Measurements from ENCODE around the gene NEK1. TPM values are rescaled to one million over a fixed set of nuclear protein-coding genes. Genes with fewer than 3 reads are reported as not detected.
A peak's percentile ranks its signal among the peaks of the same experiment; 100 is the strongest.

The NEK1 gene
- total and polyA plus RNA-seq, 2 of the 4 experiments (the other 2 are of a cell fraction): 3.3 to 3.9 TPM

DNA sequence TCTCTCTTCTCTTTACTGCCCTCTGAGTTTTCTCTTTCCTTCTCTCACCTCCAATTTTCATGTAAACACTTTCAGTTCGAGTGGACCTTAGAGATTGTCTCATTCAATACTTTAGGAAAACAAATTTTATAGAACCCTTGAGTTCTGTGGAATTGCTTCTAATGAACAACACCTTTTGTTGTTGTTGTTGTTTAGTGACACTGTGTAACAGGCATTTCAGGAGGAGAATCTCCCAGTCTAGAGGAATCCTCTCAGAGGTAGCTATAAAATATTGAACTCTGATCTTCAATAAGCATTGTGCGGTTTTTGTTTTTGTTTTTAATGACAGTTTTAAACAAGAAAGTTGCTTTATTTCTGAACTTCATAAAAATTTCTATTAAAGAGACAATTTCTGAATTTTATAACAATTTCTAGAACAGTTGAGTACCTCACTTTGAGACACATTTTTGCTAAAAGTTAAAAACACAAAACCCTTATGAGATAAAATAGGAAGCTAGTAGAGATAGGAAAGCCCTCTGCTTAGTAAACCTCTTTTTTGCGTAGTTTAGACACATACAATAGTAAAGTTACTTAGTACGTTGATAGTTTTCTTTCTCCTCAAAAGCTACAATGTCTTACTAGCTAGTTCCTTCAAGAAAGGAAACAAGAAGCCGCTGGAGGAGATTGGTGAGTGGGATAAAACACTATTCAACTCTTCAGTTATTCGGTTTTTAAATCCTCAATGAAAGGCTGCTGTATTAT lies 46.8 kb upstream of the NEK1 start:
- in situ Hi-C loops (cut with MboI; ENCODE audit: low sequenced_read_pairs): no loop called here

More for the DNA sequence above, 46.8 kb upstream of the NEK1 start:
- Histone ChIP-seq H4K8ac (ENCODE audit: low read depth in 2 of 2, low read length in 2 of 2) (no peak overlapping the region), H2AFZ (replicated peaks; ENCODE audit: low read length, poor library complexity) (no peak overlapping the region), H3K4me1 (ENCODE audit: control insufficient read depth, insufficient read depth, low read length) (0 out of 2 replicates have a peak, but pooled peaks cover 2% of the 10 kb centered on the region), H3K14ac (replicated peaks; ENCODE audit: low read depth, low read length) (no peak overlapping the region; the same call in 1 of the 2 replicates), H3K4me3 (ENCODE audit: insufficient read depth, low read depth, low read length) (peak overlapping the region; percentile 61), H2BK5ac (ENCODE audit: low read depth, low read length, poor library complexity, severe bottlenecking) (peak overlapping the region; percentile 71), H2AK5ac (ENCODE audit: low read depth, low read length) (no peak overlapping the region), H3K18ac (ENCODE audit: low read depth, low read length) (peak overlapping the region; percentile 70), H3K27me3 (ENCODE audit: control insufficient read depth, insufficient read depth, low read length) (no peaks in the 10 kb centered on the region), H3K4ac (ENCODE audit: low read depth, low read length) (no peak overlapping the region), H3K27ac (ENCODE audit: insufficient read depth, low read length) (peak overlapping the region; percentile 91; the same call in 1 of the 2 replicates), H2BK120ac (ENCODE audit: low read depth, low read length) (no peak overlapping the region), H3K79me1 (ENCODE audit: low read depth in 1 of 2, low read length in 2 of 2) (peaks cover 8 to 12% of the 10 kb centered on the region in 2 experiments; a peak in 2 of 4 replicates), H3K4me2 (ENCODE audit: low read depth, low read length) (peak overlapping the region; percentile 94), H2BK15ac (ENCODE audit: low read depth, low read length) (no peak overlapping the region; the same call in 2 of the 3 replicates), H3K56ac (ENCODE audit: extremely low read depth, insufficient read depth, low read length) (no peak overlapping the region), H2AK9ac (replicated peaks; ENCODE audit: low read depth, low read length, poor library complexity) (no peak overlapping the region), H3K36me3 (ENCODE audit: control insufficient read depth, insufficient read depth, low read length) (no peaks in the 10 kb centered on the region), H2BK20ac (ENCODE audit: low read depth, low read length) (no peak overlapping the region), H4K5ac (ENCODE audit: low read depth, low read length) (no peak overlapping the region; the same call in 1 of the 2 replicates), H3K9ac (ENCODE audit: low read depth, low read length) (peak overlapping the region; percentile 71; the same call in 1 of the 2 replicates), H4K91ac (ENCODE audit: insufficient read depth, low read depth, low read length) (no peak overlapping the region), H3K23ac (ENCODE audit: low read depth, low read length) (no peak overlapping the region), H3K9me3 (ENCODE audit: control insufficient read depth, insufficient read depth, low read length) (no peaks in the 10 kb centered on the region), H3K9me1 (ENCODE audit: insufficient read depth, low read length) (0 out of 2 replicates have a peak, but pooled peaks cover 2% of the 10 kb centered on the region), H4K20me1 (ENCODE audit: insufficient read depth, low read length) (no peaks in the 10 kb centered on the region)
- intact Hi-C loops (cut with micrococcal nuclease) (no loop called here), dilution Hi-C loops (cut with HindIII; ENCODE audit: low sequenced_read_pairs, unreplicated experiment) (no loop called here)
- no TSS peak for BruUV-seq (replicated peaks)
- ATAC-seq (ENCODE audit: low read depth): no peak
- TF ChIP-seq, protein P1, sequence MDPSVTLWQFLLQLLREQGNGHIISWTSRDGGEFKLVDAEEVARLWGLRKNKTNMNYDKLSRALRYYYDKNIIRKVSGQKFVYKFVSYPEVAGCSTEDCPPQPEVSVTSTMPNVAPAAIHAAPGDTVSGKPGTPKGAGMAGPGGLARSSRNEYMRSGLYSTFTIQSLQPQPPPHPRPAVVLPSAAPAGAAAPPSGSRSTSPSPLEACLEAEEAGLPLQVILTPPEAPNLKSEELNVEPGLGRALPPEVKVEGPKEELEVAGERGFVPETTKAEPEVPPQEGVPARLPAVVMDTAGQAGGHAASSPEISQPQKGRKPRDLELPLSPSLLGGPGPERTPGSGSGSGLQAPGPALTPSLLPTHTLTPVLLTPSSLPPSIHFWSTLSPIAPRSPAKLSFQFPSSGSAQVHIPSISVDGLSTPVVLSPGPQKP (IDR thresholded peaks at IDR 0.05; ENCODE audit: borderline replicate concordance, low read depth, low read length): no peak
- TF ChIP-seq POLR2A (IDR thresholded peaks at IDR 0.05; ENCODE audit: low read depth, low read length): no peak
- no peak for TF ChIP-seq NFE2L2 (IDR thresholded peaks at IDR 0.05; ENCODE audit: low read depth, low read length)
- no peak for TF ChIP-seq CEBPB (IDR thresholded peaks at IDR 0.05; ENCODE audit: low read depth, low read length)
- TF ChIP-seq MXI1 (IDR thresholded peaks at IDR 0.05; ENCODE audit: borderline replicate concordance, low read depth, low read length): no peak
- TF ChIP-seq BHLHE40 (IDR thresholded peaks at IDR 0.05; ENCODE audit: low read depth, low read length): no peak
- TF ChIP-seq, protein P2, sequence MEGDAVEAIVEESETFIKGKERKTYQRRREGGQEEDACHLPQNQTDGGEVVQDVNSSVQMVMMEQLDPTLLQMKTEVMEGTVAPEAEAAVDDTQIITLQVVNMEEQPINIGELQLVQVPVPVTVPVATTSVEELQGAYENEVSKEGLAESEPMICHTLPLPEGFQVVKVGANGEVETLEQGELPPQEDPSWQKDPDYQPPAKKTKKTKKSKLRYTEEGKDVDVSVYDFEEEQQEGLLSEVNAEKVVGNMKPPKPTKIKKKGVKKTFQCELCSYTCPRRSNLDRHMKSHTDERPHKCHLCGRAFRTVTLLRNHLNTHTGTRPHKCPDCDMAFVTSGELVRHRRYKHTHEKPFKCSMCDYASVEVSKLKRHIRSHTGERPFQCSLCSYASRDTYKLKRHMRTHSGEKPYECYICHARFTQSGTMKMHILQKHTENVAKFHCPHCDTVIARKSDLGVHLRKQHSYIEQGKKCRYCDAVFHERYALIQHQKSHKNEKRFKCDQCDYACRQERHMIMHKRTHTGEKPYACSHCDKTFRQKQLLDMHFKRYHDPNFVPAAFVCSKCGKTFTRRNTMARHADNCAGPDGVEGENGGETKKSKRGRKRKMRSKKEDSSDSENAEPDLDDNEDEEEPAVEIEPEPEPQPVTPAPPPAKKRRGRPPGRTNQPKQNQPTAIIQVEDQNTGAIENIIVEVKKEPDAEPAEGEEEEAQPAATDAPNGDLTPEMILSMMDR (conservative IDR thresholded peaks at IDR 0.05; ENCODE audit: low read depth, low read length): no peak
- TF ChIP-seq, protein P3, sequence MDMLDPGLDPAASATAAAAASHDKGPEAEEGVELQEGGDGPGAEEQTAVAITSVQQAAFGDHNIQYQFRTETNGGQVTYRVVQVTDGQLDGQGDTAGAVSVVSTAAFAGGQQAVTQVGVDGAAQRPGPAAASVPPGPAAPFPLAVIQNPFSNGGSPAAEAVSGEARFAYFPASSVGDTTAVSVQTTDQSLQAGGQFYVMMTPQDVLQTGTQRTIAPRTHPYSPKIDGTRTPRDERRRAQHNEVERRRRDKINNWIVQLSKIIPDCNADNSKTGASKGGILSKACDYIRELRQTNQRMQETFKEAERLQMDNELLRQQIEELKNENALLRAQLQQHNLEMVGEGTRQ (IDR thresholded peaks at IDR 0.05; ENCODE audit: low read depth, low read length): no peak
- TF ChIP-seq MAZ (IDR thresholded peaks at IDR 0.05; ENCODE audit: borderline replicate concordance, low read depth, low read length): no peak
- TF ChIP-seq SMC3 (IDR thresholded peaks at IDR 0.05; ENCODE audit: low read depth, low read length): no peak
- no peak for TF ChIP-seq FOS (IDR thresholded peaks at IDR 0.05; ENCODE audit: low read depth, low read length)
- no peak for TF ChIP-seq RAD21 (IDR thresholded peaks at IDR 0.05; ENCODE audit: low read length)
- no peak for TF ChIP-seq RCOR1 (IDR thresholded peaks at IDR 0.05; ENCODE audit: insufficient replicate concordance, low read length)
- DNase-seq: no peak
- no CpG with 5 or more reads among the region's 6 CpGs for WGBS, 2 experiments (ENCODE audit: extremely low coverage in 2 of 2, insufficient read length in 1 of 2)
- CTCF ChIA-PET: interaction anchor here (0.5 to 0.7 kb wide), 3 partner anchors 76 to 649 kb away, joined by 3 to 8 read pairs (median 3); partner anchors contain the start of gene CBR4
- POLR2A ChIA-PET (ENCODE audit: unreplicated experiment): interaction anchor here (0.7 kb wide), 1 partner anchor 46 kb away, joined by 4 read pairs; no protein-coding TSS in a partner anchor

Measured in IMR-90 (cell line).